Vagina (tissue), 2 donors: ENCODE data around the gene MICAL3.

Source experiments
- POLR2A ChIP-seq, 2 donors: fragments of 450-650 bp; IDR thresholded peaks; one replicate each; pipeline ENCODE4 v1.6.1; 2017; ENCODE audit warnings: antibody characterized with exemption in 2 of 2, mild to moderate bottlenecking in 2 of 2, moderate library complexity in 2 of 2
- POLR2AphosphoS5 ChIP-seq, 2 donors: sonication (generic); formaldehyde crosslinking; IDR thresholded peaks; one replicate each; pipeline ENCODE4 v1.9.0; 2017; ENCODE audit warnings: antibody characterized with exemption in 2 of 2, mild to moderate bottlenecking in 2 of 2, low read depth in 1 of 2; ENCODE audit not compliant: insufficient read depth in 1 of 2
- TF ChIP-seq, protein P1 (sequence below), 3 experiments: fragments of 450-650 bp in 2 of 3; fragments of 200-600 bp in 1 of 3; sonication (generic) in 1 of 3; IDR thresholded peaks; one replicate each; pipeline ENCODE4 v1.5.1; 2017 to 2019; ENCODE audit warnings: antibody characterized with exemption in 3 of 3, mild to moderate bottlenecking in 2 of 3, moderate library complexity in 2 of 3

DNA sequence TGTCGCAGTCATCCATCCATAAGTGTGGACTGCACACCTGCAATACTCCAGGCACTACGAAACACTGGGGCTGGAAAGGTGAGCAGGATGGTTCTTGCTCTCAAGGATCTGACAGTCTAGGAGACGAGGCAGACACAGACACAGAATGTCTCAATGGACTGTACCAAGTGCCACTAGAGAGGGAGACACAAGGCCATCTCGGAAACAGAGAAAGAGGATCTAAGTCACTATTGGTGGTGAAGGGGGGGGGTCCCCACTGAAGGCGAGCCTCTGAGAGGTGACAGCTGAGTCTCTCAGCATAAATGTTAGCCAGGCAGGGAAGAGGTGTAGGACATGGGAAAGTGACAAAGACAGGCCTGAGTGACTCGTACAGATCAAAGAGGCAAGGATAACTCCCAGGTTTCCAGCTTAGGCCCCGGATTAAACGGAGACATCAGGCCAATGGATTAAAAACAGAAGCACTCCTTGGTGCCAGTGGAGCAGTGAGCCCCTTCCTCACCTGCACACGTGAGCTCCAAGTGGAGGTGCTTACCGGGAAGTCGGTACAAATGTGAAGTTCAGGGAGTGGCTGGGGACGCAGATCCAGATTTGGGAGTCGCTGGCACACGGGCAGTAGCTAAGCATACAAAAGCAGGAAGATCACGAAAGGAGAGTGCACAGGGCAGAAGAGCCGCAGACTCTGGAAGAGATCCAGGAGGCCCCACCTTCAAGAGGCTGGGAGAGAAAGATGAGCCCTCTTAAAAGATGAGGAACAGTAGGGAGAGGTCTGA, 117.2 kb downstream of the MICAL3 start:
- TF ChIP-seq POLR2AphosphoS5 (IDR thresholded peaks at IDR 0.05; ENCODE audit: insufficient read depth in 1 of 2, low read depth in 1 of 2), result no peak
- TF ChIP-seq POLR2A (IDR thresholded peaks at IDR 0.05), result no peak
- TF ChIP-seq, protein P1, sequence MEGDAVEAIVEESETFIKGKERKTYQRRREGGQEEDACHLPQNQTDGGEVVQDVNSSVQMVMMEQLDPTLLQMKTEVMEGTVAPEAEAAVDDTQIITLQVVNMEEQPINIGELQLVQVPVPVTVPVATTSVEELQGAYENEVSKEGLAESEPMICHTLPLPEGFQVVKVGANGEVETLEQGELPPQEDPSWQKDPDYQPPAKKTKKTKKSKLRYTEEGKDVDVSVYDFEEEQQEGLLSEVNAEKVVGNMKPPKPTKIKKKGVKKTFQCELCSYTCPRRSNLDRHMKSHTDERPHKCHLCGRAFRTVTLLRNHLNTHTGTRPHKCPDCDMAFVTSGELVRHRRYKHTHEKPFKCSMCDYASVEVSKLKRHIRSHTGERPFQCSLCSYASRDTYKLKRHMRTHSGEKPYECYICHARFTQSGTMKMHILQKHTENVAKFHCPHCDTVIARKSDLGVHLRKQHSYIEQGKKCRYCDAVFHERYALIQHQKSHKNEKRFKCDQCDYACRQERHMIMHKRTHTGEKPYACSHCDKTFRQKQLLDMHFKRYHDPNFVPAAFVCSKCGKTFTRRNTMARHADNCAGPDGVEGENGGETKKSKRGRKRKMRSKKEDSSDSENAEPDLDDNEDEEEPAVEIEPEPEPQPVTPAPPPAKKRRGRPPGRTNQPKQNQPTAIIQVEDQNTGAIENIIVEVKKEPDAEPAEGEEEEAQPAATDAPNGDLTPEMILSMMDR (IDR thresholded peaks at IDR 0.05), result no peak
